ENCODE results near the gene OR5B21.

OR5B21 gene

DNA sequence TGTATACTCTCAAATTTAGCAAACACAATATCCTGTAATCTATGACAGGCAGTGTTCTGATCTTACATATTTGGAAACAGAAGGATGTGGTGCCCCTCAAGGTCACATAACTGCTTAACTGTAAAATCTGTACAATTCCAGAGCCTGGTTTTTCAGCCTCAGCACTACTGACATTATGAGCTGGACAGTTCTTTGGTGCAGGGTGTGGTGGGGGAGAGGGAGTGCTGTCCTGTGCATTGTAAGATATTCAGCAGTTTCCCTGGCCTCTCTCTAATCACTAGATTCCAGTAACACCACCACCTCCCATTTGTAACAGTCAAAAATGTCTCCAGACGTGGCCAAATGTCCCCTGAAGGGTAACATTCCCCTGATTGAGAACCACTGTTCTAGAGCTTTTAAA lies 1.8 kb upstream of the OR5B21 start:
- DNase-seq: no peak
- no peak overlapping the region for H3K27ac ChIP-seq
- H3K27me3 ChIP-seq (ENCODE audit: insufficient read depth, low read depth, severe bottlenecking): peaks cover 72% of the 10 kb centered on the region
- TF ChIP-seq CTCF (IDR thresholded peaks at IDR 0.05; ENCODE audit: low read depth, low read length): no peak
- no peaks in the 10 kb centered on the region for H3K9me3 ChIP-seq (ENCODE audit: severe bottlenecking)
- H3K36me3 ChIP-seq: no peaks in the 10 kb centered on the region
- H3K4me3 ChIP-seq (ENCODE audit: low read depth, low read length): no peak overlapping the region

DNA sequence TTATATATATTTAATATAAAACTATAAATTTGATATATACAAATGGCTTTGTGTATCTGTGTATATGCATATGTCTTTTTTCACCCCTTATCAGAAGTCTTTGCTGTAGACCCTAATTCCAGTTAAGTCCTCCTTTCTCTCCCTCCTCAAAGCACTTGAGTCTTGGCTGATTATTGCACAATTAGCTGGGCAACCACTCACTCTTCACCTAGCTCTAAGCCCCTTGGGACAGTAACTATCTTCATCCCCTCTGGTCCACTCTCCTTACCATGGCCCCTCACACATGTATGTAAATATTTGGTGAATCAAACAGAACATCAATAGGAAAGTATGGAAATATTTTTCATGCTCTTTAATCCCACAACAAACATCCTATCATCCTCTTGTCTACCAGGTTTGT lies 909 bp upstream of the OR5B21 start:
- Histone ChIP-seq H3K9me3 (ENCODE audit: severe bottlenecking) (no peaks in the 10 kb centered on the region), H3K27ac (no peak overlapping the region), H3K4me3 (ENCODE audit: low read depth, low read length) (no peak overlapping the region), H3K27me3 (ENCODE audit: insufficient read depth, low read depth, severe bottlenecking) (peaks cover 69% of the 10 kb centered on the region), H3K36me3 (no peaks in the 10 kb centered on the region)
- DNase-seq: no peak
- TF ChIP-seq CTCF (IDR thresholded peaks at IDR 0.05; ENCODE audit: low read depth, low read length): no peak

DNA sequence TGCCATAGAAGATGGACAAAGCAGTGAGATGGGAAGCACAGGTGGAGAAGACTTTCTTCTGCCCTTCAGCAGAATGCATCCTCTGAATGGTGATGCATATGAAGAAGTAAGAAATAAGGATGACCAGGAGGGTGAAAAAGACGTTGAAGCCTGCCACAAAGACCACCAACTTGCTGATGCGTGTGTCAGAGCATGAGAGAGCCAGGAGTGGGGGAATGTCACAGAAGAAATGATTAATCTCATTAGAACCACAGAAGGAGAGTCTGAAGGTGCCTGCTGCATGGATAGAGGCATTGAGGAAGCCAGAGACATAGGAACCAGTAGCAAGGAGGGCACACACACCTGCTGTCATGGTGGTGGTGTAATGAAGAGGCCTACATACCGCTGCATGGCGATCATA lies 550 bp downstream of the OR5B21 start:
- TF ChIP-seq CTCF (IDR thresholded peaks at IDR 0.05; ENCODE audit: low read depth, low read length): no peak
- Histone ChIP-seq H3K27ac (no peak overlapping the region), H3K36me3 (no peaks in the 10 kb centered on the region), H3K4me3 (ENCODE audit: low read depth, low read length) (no peak overlapping the region), H3K27me3 (ENCODE audit: insufficient read depth, low read depth, severe bottlenecking) (peaks cover 74% of the 10 kb centered on the region), H3K9me3 (ENCODE audit: severe bottlenecking) (no peaks in the 10 kb centered on the region)
- DNase-seq: no peak

DNA sequence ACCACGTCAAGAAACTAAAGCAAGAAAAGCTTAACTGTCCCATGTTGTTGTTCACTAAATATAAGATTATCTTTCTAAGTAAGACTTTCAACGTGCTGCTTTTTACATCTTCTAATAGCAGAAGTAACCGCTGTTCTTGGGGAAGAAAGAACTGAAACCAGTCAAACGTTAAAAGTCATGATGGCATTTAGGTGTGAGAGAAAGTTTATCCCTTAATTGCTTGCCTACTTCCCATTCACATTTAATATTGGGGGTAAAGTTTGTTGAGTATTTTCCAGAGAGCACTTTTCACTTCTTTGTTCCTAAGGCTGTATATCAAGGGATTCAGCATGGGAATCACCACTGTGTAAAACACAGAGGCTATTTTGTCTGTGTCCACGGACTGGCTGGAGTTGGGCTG lies 970 bp downstream of the OR5B21 start:
- peaks cover 75% of the 10 kb centered on the region for H3K27me3 ChIP-seq (ENCODE audit: insufficient read depth, low read depth, severe bottlenecking)
- DNase-seq: no peak
- no peaks in the 10 kb centered on the region for H3K36me3 ChIP-seq
- no peaks in the 10 kb centered on the region for H3K9me3 ChIP-seq (ENCODE audit: severe bottlenecking)
- H3K4me3 ChIP-seq (ENCODE audit: low read depth, low read length): no peak overlapping the region
- no peak overlapping the region for H3K27ac ChIP-seq
- TF ChIP-seq CTCF (IDR thresholded peaks at IDR 0.05; ENCODE audit: low read depth, low read length): no peak

DNA sequence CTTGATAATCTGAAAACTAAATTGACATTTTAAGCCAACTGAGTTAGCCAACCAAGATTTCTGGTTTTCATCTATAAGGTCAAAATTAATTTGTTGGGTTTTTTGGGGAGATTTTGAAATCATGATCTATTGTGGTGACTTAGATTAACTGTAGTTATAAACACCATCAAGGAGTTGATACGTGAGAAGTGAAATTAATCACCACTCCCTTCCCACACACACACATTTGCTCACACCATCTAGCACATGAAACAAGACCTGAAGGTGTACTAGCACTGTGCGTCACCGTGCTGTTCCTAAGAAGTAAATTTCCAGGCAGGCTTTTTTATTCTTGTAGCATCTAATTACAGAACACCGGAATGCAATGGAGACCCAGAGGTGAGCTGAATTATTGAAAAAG lies 2.1 kb downstream of the OR5B21 start:
- Histone ChIP-seq H3K4me3 (ENCODE audit: low read depth, low read length) (no peak overlapping the region), H3K9me3 (ENCODE audit: severe bottlenecking) (no peaks in the 10 kb centered on the region), H3K27ac (no peak overlapping the region), H3K27me3 (ENCODE audit: insufficient read depth, low read depth, severe bottlenecking) (peaks cover 64% of the 10 kb centered on the region), H3K36me3 (no peaks in the 10 kb centered on the region)
- no peak for DNase-seq
- no peak for TF ChIP-seq CTCF (IDR thresholded peaks at IDR 0.05; ENCODE audit: low read depth, low read length)

GRCh38 chr11:58504232-58504631 lies 3.7 kb downstream of the OR5B21 start:
- Histone ChIP-seq H3K36me3 (no peaks in the 10 kb centered on the region), H3K9me3 (ENCODE audit: severe bottlenecking) (no peaks in the 10 kb centered on the region), H3K27ac (no peak overlapping the region), H3K4me3 (ENCODE audit: low read depth, low read length) (no peak overlapping the region), H3K27me3 (ENCODE audit: insufficient read depth, low read depth, severe bottlenecking) (peaks cover 68% of the 10 kb centered on the region)
- TF ChIP-seq CTCF (IDR thresholded peaks at IDR 0.05; ENCODE audit: low read depth, low read length): no peak
- DNase-seq: no peak

Data from WERI-Rb-1 (cell line).